Measurements from ENCODE around the gene OR2V2.

The OR2V2 gene

DNA sequence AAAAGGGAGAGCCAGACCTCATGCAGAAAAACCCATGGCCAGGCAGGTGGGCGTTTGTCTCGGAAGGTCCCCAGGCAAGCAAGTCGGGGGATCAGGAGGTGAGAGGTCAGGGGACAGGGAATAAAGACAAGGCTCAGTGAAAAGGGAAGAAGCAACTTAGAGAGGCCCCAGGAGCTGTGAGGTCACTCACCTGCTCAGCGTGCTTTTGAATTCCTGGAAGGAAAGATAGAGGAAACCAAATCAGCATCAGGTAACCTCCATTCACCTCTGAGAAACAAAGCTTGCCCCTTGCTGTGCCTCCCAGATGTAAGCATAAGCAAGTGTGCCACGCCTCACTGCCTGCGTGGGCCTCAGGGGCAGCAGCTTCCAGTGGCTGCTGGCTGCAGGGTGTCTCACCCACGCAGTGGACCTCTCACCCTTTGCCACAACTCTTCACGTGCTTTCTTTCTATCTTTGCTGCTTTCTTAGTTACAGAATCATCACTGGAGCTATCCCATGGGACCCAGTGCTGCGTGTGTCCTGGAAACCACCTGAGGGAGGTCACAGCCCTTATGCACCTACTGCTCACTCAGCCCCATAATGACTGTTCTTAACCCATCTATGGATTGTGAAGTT lies 51.6 kb downstream of the OR2V2 start:
- Mint-ChIP-seq H3K4me3 (no peak overlapping the region), H3K36me3 (no peaks in the 10 kb centered on the region), H3K4me1 (peaks cover 6% of the 10 kb centered on the region), H3K27me3 (peaks cover under 1% of the 10 kb centered on the region), H3K27ac (no peak overlapping the region), H3K9me3 (no peaks in the 10 kb centered on the region)

DNA sequence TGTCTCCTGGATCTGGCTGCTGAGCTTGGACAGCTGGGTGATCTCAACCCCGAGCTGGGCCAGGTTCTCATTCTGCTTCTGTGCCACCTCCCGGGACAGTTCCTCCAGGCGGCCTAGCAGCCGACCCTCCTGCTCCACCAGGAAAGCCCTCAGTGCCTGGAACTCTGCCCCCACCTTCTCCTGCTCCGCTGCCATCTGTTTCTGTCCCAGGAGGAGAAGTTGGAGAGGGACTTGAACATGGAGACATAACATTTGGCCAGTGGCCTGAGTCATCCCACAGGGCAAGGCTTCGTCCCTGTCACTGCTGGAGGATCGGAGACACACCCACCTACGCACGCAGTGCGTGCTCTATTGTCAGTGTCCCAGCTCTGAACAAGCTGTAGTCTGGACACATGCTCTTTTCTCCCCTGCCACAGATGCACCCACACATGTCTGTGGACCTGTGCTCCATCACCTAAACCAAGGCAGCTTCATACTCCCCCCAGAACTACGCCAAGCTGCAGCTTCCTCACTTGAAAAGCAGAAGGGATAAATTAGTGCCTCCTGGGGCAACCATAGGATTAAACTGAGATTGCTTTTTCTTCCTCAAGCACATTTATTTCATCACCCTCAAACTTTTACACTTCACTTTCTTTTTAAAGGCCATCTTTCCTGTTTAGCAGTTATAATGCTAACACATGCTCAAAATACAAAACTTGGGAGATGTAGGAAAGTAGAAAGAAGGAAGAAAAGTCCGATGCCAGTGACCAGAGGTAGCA lies 52.7 kb downstream of the OR2V2 start:
- Mint-ChIP-seq H3K9me3 (no peaks in the 10 kb centered on the region), H3K4me1 (peaks cover 9% of the 10 kb centered on the region), H3K4me3 (no peak overlapping the region), H3K27me3 (peaks cover 3% of the 10 kb centered on the region), H3K36me3 (no peaks in the 10 kb centered on the region), H3K27ac (no peak overlapping the region)

DNA sequence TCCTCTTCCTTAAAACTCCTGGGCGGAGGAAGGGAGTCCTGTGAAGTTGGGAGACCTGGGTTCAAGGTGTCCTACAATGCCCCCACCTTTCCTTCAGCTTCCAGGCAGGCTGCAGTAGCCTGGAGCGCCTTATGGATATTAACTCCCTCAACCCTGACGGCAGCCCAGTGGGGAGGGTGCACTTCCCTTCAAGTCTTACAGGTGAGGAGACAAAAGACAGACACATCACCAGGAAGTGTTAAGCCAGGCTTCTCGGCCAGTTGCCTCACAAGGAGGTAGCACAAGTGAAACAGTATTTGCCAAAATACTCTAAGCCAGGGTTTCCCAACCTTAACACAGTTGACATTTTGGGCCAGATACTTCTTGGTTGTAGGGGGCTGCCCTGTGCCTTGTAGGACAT lies 53.4 kb downstream of the OR2V2 start:
- peaks cover 1% of the 10 kb centered on the region for H3K36me3 Mint-ChIP-seq
- H3K4me1 Mint-ChIP-seq: peaks cover 14% of the 10 kb centered on the region
- no peak overlapping the region for H3K27ac Mint-ChIP-seq
- H3K9me3 Mint-ChIP-seq: no peaks in the 10 kb centered on the region
- peaks cover 3% of the 10 kb centered on the region for H3K27me3 Mint-ChIP-seq
- H3K4me3 Mint-ChIP-seq: no peak overlapping the region

DNA sequence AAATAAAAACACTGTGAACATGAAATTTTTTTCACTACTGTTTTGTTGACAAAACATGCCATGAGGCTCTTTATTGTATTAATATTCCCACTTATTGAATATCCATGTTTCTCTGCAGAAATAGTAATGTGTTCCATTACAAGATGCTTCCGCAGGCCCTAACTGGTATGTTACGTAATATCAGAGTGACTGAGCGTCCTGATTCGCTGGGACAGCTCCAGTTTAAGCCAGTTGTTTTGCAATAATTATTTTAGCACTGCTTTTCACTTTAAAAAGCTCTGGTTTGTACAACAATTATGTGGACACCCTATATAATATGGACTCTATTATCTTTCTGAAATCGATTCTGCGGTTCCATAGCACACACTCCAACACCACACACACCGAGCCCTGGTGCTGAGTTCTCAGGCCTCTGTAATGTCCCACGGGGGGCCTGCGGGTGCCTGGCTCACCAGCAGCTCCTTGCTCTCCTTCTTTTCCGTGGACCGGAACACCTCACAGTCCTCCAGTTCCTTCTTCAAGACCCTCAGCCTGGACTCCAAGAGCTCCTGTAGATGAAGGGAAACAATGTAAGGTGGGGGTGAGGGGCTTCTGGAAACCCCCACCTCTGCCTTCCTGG lies 55.8 kb downstream of the OR2V2 start:
- H3K27ac Mint-ChIP-seq: no peak overlapping the region
- H3K4me3 Mint-ChIP-seq: no peak overlapping the region
- peaks cover 36% of the 10 kb centered on the region for H3K4me1 Mint-ChIP-seq
- no peaks in the 10 kb centered on the region for H3K9me3 Mint-ChIP-seq
- peaks cover 4% of the 10 kb centered on the region for H3K27me3 Mint-ChIP-seq
- peaks cover 5% of the 10 kb centered on the region for H3K36me3 Mint-ChIP-seq

DNA sequence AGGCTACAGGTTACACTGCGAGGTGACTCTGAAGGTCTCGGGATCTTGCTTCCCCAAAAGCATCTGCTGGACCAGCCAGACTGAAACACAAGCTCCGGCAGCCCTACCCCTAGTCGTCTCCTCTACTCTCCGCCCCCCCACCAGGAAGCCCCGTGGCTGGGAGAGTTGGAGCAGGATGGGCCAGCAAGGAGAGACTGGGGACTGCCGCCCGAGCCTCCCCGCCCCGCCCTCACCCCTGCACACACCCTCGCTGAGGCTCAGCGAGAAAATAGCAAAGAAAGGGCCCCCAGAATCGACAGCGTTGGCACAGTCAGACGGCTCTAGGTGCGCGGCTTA lies 56.4 kb downstream of the OR2V2 start:
- peaks cover 36% of the 10 kb centered on the region for H3K4me1 Mint-ChIP-seq
- H3K27me3 Mint-ChIP-seq: peaks cover 4% of the 10 kb centered on the region
- H3K4me3 Mint-ChIP-seq: peak overlapping the region; percentile 87
- H3K27ac Mint-ChIP-seq: no peak overlapping the region
- H3K9me3 Mint-ChIP-seq: no peaks in the 10 kb centered on the region
- peaks cover 5% of the 10 kb centered on the region for H3K36me3 Mint-ChIP-seq

DNA sequence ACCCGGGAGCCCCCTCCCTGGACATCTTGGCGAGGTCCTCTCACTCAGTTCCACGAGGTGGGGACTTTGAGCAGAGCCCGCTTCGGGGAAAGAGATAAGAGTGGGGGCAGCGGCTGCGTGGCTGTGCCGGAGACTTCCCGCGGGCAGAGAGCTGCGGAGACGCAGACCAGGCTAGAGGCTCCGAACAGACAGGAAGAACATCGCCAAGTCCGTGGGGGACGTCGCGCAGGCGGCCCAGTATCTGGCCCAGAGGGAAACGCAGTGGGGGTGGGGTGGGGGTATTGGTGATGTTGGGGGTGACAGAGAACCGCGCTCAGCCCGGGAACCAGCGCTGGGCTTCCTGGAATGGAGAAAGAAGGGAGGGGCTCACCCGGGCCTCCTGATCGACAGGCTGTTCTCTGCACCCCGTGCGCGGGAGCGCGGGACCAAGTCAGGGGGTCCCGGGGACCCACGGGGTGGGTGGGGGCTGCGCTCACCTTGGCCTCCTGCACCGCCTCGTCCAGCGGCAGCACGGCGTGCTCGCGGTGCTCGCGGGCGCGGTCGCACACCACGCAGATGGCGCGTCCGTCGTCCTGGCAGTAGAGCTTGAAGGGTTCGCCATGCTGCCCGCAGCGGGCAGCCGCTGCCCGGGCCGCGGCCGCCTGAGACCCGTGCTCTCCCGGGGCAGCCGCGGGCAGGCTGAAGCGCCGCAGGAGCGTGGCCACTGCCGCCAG lies 56.9 kb downstream of the OR2V2 start:
- Mint-ChIP-seq H3K36me3 (peaks cover 5% of the 10 kb centered on the region), H3K4me1 (peaks cover 36% of the 10 kb centered on the region), H3K27ac (no peak overlapping the region), H3K9me3 (no peaks in the 10 kb centered on the region), H3K27me3 (peaks cover 4% of the 10 kb centered on the region), H3K4me3 (peak overlapping the region; percentile 87)

DNA sequence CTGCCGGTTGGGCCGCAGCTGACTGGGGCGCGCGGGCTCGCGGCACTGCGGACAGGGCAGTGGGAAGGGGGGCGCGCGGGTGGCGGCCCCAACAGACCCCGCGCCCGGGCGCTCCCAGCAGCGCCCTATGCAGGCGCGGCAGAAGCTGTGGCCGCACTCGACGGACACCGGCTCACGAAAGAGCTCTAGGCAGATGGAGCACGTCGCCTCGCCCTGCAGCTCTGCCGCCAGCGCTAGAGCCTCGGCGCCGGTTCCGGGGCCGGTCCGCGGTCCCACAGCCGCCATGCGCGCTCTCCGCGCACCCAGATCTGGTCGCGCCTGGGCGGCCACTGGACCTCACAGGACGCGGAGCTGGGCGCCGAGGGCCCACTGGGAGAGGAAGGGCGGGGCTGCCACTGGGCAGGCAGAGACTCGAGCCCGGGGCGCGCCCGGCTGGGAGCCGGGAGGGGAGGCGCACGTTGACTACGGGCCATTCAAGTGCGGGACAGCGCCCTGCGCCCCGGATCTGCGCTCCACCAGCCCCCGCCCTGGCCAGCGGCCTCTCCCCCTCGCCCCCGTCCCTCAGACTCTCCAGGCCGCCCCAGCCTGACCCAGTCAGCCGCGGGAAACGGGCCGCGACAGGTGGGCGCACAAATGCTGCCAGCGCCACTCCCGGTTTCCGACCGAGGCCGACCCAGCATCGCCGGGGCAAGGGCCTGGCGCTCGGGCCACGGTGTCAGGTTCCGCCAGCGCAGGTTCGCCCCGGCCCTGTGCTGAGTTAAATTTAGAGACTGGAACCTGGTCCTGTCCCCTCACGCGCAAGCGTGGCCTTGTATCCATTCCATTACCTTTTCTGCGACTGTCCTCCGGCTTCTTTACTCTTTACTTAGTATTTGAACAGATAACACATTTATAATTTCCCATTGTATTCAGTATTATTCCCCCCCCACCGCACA lies 57.7 kb downstream of the OR2V2 start, which contains the start of gene TRIM7:
TRIM7 (minus strand) TSS at position 371 of the 935 bp plus-strand sequence; CDS start at position 285, 86 bp downstream.
- peak within 1 kb of the TSS; percentile 99 for H3K27ac Mint-ChIP-seq
- no peaks in the 10 kb centered on the region for H3K9me3 Mint-ChIP-seq
- H3K36me3 Mint-ChIP-seq: peaks cover 5% of the 10 kb centered on the region
- H3K27me3 Mint-ChIP-seq: peaks cover 4% of the 10 kb centered on the region
- H3K4me1 Mint-ChIP-seq: peaks cover 36% of the 10 kb centered on the region
- peak within 1 kb of the TSS; percentile 92 for H3K4me3 Mint-ChIP-seq

DNA sequence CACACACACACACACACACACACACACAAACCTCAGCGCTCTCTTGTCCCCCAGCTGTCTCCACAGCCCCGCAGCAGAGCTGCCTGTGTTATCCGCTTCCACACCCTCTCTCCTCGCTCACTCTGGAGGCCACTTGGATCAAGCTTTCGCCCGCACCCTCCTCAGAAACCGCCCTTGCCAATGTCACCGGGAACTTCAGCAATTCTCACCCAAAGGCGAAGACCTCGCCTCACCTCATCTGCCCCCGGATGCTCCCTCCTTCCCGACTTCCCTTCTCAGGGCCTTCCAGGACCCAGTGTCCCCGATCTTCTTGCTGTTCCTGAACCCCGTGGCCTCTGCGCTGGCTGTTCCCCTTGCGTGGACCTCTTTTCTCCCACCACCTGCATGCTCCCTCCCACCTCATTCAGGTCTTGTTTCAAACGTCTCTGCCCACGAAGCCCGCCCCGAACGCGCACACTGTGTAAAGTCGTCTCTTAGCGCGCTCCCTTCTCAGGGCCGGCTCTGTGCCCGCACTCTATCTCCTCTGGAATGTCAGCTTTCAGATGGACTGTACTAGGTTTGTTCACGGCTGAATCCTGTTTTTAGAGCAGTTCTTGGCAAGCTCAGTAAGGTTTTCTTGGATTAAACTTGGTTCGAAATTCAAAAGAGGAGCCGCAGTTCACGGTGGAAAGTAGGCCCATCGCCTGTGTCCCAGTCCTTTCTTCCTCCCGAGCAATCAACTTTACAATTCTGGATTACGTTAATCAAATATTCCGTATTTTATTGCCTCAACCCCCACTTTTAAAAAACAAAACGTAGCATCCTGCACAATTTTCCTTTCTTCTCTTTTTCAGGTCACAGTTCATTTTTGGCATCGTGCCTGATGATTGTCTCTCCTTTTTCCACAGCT lies 58.6 kb downstream of the OR2V2 start:
- Mint-ChIP-seq H3K27ac (peak overlapping the region; percentile 99), H3K9me3 (no peaks in the 10 kb centered on the region), H3K36me3 (peaks cover 5% of the 10 kb centered on the region), H3K27me3 (peaks cover 4% of the 10 kb centered on the region), H3K4me1 (peaks cover 39% of the 10 kb centered on the region), H3K4me3 (peak overlapping the region; percentile 92)

DNA sequence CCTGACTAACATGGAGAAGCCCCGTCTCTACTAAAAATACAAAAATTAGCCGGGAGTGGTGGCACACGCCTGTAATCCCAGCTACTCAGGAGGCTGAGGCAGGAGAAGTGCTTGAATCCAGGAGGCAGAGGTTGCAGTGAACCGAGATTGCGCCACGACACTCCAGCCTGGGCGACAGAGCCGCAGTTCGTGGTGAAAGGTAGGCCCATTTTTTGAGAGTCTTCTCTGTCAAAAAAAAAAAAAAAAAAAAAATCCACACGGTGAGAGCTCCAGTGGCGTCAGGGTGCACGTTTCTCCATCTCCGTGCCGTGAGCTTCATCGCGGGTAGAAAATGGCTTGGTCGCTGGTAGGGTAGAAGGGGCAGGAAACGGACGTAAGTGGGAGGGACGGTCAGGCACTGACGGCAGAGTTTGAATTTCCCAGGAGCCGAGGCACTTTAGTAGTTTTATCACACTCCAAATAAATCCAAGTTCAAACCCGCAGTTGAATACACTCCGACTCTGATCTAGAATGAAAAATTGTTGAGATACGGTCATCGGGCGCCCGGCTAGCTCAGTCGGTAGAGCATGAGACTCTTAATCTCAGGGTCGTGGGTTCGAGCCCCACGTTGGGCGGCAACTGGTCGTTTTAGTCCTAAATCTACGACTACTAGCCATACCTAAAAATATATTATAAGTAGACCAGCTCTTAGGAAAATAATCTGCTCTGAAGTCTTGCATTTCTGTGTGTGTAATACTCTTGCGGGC lies 60.0 kb downstream of the OR2V2 start:
- H3K27ac Mint-ChIP-seq: peak overlapping the region; percentile 99
- peaks cover 5% of the 10 kb centered on the region for H3K36me3 Mint-ChIP-seq
- peaks cover 4% of the 10 kb centered on the region for H3K27me3 Mint-ChIP-seq
- H3K4me1 Mint-ChIP-seq: peaks cover 46% of the 10 kb centered on the region
- H3K4me3 Mint-ChIP-seq: peak overlapping the region; percentile 92
- H3K9me3 Mint-ChIP-seq: no peaks in the 10 kb centered on the region

DNA sequence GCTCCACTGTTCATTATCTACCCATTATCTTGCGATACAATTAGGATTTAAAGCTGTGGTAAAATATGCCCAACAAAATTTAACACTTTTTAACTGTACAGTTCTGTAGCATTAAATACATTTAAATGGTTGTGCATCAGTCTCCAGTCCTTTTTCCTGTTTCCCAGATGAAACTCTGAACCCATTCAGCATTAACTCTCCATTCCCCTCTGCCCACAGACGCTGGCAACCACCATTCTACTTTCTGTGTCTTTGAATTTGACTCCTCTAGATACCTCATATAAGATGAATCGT lies 60.5 kb downstream of the OR2V2 start:
- H3K27me3 Mint-ChIP-seq: peaks cover 4% of the 10 kb centered on the region
- peak overlapping the region; percentile 92 for H3K4me3 Mint-ChIP-seq
- peaks cover 46% of the 10 kb centered on the region for H3K4me1 Mint-ChIP-seq
- no peaks in the 10 kb centered on the region for H3K9me3 Mint-ChIP-seq
- peak overlapping the region; percentile 99 for H3K27ac Mint-ChIP-seq
- peaks cover 5% of the 10 kb centered on the region for H3K36me3 Mint-ChIP-seq

Data from activated naive CD4-positive, alpha-beta T cell treated with anti-CD3 and anti-CD28 coated beads, Interleukin-2, amount 50 U/mL, for 24 hours (primary cell).